GM18526 (cell line): ENCODE measurements around the gene STAT4.
A peak's percentile ranks its signal among the peaks of the same experiment; 100 is the strongest.

Experiments
- POLR2A ChIP-seq: IDR thresholded peaks from 3 replicates; pipeline ENCODE4 v1.6.1; 2011; ENCODE audit not compliant: insufficient read length; ENCODE audit errors: extremely low read depth

STAT4 gene

DNA sequence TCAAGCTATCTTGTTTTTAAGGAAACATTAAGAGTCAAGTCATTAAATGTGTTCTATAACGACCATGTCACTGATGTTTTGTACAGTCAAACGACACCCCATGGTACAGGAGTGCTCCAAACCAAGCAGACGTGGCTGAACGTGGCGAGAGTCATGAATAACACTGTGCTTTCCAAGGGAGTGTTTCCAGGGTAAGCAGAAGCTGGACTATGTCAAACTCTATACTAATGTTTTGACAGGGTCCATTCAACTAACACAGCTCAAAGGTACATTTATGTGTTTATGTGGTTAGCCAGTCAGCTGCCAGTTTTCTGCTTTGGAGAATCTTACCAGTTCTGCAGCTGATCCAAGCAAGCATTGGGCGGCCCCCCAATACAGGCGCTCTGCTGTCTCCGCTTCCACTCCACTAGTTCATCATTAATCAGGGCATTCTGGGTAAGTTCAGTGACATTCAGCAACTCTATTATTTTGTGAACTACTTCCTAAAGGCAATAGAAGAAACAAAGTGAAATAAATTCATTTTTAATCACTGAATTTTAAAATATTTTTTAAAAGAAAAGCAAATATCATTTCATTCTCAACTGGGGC, 153.2 kb downstream of the STAT4 start:
- no peak for TF ChIP-seq POLR2A

GRCh38 chr2:190996947-190997346, 153.8 kb downstream of the STAT4 start:
- no peak for TF ChIP-seq POLR2A

GRCh38 chr2:190996338-190996946, 154.4 kb downstream of the STAT4 start:
- TF ChIP-seq POLR2A, result no peak

GRCh38 chr2:190994148-190994547, 156.6 kb downstream of the STAT4 start:
- peak; percentile 17 for TF ChIP-seq POLR2A

DNA sequence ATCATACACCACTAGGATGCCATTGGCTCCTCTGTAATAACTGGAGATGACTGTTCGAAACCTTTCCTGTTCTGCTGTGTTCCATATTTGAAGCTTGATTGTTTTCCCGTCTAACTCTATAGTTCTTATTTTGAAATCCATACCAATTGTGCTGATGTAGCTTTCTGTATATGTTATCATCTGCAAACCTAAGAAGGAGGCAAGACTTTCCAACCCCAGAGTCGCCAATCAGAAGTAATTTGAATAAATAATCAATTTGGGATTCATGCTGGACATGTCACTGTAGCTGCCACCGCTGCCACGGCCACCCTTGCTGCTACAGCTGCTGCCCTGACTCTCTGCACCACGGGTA, 157.5 kb downstream of the STAT4 start:
- no peak for TF ChIP-seq POLR2A

DNA sequence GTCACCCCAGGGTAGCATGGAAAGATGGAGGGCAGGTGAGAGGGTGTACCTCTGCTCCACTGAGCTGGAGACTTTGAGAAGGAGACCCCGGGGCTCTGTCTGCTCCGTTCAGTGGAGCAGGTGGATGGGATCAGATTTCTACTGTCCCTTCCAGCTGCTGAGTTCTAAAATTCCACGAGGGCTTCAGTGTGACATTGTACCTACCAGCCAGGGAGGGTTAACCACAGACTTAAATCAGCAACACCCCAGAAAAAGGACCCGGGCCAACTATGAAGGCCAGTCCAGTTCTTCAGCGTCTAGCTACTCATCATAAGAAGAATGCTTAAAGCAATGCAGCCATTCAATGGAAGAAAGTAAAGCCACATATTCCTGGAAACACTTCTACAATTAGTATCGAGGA, 160.7 kb downstream of the STAT4 start:
- peak; percentile 13 for TF ChIP-seq POLR2A

- TF ChIP-seq POLR2A, result peak; percentile 26
Measured at GRCh38 chr2:190988910-190989309, 161.9 kb downstream of the STAT4 start.

- no peak for TF ChIP-seq POLR2A
Measured at GRCh38 chr2:190987938-190988337, 162.9 kb downstream of the STAT4 start.

GRCh38 chr2:190987116-190987515, 163.7 kb downstream of the STAT4 start:
- TF ChIP-seq POLR2A, result peak; percentile 18

DNA sequence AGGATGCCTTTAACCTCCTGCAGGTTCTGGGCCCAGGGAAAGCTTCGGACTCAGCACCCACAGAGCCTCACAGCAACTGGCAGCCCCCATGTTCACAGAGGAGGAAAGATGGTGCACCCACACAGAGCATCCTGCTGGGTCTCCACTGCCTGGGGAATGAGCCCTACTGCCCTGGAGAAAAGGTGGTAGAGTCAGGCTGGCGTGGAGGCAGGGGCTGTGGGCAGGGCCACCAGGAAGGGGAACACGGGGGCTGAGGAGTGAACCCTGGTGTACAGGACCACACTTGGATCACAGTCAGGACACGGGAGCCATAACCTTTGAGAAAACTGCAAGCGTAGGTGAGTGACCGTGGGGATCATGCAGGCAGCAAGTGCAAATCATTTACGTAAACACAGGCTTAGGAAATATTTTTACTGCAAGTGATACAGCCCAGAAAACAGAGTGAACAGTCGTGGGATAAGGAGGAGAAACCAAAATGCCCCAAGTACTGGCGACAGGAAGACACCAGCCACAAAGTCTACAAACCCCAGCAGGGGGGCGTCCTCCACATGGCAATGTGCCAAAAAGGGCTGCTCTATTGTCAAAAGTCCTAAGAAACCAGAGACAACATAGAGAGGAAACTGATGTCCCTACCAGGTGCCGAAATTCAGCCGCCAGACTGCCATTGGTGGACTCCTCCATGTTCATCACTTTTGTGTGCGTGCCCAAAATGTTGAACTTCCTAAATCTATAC, 164.4 kb downstream of the STAT4 start:
- TF ChIP-seq POLR2A, result no peak

DNA sequence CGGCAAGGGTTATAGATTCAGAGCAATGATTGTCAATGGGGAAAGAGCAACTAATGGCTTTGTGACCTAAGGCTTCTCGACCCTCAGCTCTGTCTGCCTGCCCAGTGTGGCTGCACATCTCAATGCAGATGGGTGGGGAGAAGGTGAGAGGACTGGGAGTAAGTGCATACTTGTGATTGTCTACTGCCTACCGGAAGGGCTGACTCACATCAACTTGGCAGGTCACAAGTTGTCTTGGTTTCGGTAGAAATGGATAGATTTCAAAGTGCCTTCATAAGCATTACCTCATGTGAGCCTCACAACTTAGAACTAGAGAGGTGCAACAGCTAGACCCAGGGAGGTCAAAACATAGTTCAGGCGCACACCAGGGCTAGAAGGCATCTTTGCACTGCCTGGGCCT, 166.2 kb downstream of the STAT4 start:
- TF ChIP-seq POLR2A, result peak; percentile 44

DNA sequence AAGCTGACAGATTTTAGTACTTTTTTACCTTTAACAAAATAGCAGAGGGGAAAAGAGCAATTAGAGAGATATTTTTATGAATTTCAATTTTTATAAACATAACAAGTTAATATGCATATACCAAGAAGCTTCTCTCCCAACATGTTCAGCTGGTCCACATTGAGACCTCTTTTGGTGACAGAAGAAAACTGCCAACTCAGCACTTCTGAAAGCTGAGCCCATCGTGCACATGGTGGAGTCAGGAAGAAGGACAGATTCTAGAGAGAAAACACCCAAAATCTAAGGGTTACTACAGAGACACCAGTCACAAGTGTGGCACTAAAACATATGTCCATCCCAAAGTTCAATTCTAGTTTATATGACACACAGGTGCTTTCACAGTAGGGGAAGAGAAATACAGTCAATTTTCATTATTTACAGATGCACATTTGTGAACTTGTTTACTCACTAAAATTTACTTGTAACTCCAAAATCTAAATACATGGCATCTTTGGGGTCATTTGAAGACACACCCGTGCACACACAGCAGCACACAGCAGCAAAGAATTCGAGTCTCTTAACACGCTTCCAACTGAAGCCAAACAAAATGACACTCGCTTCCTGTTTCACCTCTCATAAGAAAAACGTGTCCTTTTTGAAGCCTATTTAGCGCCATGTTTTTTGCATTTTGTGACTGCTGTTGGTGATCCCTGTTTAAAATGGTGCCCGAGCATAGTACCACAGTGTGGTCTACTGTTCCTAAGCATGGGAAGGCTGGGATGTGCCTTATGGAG, 168.3 kb downstream of the STAT4 start:
- TF ChIP-seq POLR2A, result no peak

DNA sequence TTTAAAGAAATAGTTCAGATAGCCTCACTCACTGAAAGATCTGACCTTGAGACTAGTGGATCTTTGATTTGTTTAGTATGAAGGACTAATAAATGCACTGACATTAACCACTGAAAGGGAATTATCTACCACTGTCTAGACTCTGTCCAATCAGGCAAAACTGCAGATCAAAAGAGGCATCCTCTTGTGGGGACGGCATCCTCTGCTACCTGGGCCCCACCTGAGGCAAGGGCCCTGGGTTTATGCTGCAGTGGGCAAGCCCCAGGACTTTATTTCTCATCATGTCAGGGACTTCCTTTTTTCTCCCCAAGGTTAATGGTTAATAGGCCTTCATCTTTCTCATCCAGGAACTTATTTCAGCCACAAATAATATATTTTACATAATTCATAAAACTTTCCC, 169.1 kb downstream of the STAT4 start:
- TF ChIP-seq POLR2A, result peak; percentile 33

DNA sequence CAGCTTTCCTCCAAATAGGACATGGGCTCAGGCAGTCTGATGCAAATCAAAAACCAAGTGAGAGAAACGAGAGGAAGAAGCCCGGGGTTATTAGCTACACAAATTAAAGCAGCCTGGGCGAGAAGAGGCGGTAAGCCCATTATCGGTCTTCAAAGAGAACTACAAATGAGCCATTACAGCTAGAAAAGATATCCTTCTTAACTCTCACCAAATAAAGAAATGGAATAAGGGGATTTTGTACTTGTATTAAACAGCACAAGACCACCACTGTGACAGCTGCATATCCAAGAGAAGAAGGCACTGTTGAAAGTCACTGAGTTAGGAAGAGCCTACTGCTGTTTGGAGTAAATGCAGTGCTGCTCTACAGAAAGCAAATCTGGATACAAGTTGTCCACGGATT, 169.5 kb downstream of the STAT4 start:
- TF ChIP-seq POLR2A, result no peak

GRCh38 chr2:190980630-190981209, 170.1 kb downstream of the STAT4 start:
- TF ChIP-seq POLR2A, result no peak
